Fibroblast of peridontal ligament (primary cell): ENCODE measurements around the gene CCL26.

Experiments
- DNase-seq: peaks from one replicate; pipeline ENCODE4 v3.0.0-alpha.2; 2010; ENCODE audit errors: extremely low read depth

The CCL26 gene, protein sequence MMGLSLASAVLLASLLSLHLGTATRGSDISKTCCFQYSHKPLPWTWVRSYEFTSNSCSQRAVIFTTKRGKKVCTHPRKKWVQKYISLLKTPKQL

DNA sequence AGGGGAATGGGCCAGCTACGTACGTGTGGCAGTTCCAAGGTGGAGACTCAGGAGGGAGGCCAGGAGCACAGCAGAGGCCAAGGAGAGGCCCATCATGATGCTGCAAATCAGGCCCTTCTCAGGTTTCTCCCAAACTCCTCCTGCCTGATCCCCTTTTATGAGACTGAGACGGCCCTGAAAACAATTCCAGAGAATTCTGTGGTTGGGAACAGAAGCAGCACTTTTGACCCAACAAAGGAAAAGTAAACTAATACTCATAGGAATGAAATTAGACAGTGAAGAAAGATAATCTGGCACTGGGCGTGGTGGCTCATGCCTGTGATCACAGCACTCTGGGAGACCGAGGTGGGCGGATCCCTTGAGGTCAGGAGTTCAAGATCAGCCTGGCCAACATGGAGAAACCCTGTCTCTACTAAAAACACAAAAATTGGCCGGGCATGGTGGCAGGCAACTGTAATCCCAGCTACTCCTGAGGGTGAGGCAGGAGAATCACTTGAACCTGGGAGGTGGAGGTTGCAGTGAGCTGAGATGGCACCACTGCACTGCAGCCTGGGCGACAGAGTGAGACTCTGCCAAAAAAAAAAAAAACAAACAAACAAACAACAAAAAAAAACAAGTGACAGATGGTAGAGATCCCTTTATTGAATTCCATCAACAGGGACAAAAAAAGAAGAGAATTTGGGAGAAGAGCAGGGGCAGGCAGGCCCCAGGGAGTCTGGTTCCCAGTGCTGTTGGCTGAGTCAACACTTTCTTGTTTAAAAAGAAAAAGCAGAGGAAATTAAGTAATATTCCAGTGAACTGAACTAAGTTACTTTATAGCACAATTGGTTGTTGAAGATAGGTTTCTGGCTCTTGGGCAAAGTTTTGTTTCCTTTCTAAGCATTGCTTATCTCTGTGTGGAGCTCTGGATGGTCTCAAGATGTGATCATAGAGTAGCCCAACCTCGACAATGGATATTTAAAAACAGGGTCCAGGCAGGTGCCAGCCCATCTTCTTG, at the start of gene CCL26:
Gene CCL26 (minus strand): TSS at position 131 of the 997 bp plus-strand sequence. CDS start 35 bp downstream, at position 96.
- DNase-seq, result peak; percentile 95

DNA sequence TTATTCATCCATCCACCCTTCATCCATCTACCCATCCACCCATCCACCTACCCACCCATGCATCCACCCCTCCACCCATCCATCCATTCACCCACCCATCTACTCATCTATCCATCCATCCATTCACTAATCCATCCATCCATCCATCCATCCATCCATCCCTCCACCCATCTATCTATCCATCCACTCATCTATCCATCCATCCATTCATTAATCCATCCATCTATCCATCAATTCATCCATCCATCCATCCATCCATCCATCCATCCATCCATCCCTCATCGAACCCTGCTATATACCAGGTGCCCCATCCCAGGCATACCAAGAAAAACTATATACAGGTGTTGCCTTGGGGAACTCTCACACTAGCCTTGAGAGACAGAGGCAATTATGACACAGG, 48.7 kb upstream of the CCL26 start:
- no peak for DNase-seq

DNA sequence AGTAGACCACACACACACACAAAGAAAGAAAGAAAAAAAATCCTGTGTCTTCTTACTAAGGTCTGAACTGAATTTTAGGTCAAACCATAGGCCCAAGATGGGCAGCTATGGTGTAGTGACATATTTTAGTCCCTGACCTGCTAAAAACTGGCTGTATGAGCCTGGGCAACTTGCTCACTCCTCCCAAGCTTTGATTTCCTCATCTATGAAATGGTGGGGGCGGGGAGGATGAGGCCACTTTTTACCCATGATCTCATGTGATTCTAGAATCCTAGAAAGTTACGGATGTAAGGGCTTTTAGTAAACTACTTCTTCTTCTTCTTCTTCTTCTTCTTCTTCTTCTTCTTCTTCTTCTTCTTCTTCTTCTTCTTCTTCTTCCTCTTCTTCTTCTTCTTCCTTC, 47.7 kb upstream of the CCL26 start:
- no peak for DNase-seq

DNA sequence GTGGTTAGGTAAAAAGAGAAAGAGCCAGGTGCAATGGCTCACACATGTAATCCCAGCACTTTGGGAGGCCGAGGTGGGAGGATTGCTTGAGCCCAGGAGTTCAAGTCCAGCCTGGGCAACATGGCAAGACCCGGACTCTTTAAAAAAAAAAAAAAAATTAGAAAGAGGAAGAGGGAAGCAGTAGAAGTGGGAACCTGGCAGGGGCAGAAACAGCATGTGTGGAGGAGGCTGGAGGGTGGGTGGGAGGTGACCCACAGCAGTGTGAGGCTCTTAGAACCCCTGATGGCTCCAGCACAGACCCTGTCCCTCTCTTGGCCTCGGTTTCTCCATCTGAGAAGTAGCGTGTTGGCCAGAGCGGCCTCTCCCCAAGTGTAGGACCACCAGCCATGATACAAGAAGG, 46.5 kb upstream of the CCL26 start:
- DNase-seq, result no peak

DNA sequence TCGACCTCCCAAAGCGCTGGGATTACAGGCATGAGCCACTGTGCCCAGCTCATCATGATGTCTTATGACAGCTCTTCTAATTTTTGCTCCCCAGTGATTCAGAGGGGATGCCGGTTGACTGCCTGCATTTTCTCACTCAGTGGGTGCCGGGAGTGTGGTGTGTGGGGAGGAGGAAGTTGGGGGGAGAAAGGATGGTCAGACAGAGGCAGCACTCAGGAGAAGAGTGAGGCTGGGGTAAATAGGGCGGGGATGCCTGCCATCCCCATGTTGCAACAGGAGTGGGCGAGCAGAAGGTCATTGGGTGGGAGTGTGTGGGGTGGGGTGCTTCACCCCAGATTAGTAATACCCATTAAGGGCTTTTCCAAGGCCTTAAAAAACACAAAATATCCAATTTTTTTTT, 45.1 kb upstream of the CCL26 start:
- DNase-seq, result no peak

DNA sequence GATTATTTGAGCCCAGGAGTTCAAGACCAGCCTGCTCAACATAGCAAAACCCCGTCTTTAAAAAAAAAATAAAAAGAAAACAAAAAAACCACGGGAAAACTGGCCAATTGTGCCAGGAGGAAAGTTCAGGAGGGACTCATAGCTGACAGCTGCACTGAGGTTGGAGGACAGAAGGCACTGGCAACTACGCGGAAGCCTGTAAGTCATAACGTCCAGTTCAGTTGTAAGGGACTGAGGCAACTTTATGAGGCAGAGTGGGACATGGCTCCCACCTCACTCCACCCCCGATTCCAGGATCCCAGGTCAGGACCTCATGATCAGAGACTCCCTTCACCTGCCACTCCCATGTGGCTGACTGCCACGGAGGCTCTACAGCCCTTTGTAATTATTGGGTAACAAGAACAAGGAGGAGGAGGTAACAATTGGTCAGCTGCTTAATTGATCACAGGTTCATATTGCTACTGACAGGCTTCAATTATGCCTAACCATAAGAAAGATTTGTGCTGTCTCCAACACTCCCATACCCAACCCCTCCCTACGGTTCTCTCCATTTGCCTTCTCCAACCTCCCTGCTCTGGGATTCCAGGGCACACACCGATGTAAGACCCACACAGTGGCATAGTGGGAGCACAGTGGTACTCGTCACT, 43.5 kb upstream of the CCL26 start:
- no peak for DNase-seq

DNA sequence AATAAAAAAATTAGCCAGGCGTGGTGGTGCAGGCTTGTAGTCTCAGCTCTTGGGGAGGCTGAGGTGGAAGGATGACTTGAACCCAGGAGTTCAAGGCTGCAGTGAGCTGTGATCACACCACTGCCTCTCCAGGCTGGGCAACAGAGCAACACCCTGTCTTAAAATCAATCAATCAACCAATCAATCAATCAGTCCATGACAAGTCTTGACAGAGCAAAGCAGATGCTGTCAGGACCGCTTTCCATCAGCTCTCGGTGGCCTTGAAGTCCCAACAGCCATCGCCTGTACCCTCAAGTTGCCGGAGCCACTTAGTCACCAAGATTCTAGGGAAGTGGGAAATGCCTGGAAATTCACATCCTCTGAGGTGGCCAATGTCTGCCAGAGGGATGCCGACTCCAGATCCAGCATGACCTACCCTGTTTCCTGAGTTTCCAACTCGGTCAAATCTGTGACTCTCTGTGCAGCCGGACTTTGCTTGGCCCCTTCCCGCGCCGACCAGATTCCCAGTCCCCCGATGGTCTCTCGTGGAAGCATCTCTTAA, 42.5 kb upstream of the CCL26 start:
- no peak for DNase-seq

DNA sequence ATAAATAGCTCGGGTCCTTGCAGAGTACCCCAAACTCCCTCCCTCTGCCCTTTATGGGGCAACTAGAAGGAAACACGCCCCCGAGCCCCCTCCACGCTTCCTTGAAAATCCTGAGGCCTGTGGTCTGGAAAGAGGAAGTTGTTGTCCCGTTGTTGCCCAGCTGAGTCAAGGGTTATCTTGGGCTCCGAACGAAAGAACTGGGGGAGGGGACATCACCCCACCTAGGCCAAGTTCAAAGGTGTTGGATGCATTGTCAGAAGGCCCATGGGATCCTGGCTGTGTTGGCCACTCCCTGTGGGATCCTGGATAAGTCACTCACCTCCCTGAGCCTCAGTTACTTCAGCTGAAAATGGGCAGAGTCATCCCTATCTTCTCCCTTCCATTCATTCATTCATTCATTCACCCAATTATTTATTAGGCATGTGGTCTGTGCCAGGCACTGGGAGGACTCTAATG, 41.8 kb upstream of the CCL26 start, which contains the start of gene CCL24:
Gene CCL24 (minus strand): TSS at position 26 of the 456 bp plus-strand sequence. CDS start 91 bp downstream, outside the sequence.
- no peak for DNase-seq

DNA sequence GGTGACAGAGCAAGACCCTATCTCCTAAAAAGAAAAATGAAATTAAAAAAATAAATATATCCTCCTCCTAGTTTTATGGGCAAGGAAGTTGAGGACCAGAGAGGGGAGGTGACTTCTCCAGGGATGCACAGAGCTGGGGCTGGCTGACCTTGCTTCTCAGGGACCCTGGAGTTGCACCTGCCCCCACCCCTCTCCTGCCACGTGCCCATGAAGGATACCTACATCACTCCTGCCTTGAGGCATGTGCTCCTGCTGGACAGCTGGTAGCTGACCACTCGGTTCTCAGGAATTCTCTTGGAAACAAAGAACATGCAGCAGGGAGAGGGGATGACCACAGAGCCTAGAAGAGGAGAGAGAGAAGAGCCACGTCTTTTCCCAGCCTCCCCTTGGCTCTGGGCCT, 41.1 kb upstream of the CCL26 start:
- no peak for DNase-seq

DNA sequence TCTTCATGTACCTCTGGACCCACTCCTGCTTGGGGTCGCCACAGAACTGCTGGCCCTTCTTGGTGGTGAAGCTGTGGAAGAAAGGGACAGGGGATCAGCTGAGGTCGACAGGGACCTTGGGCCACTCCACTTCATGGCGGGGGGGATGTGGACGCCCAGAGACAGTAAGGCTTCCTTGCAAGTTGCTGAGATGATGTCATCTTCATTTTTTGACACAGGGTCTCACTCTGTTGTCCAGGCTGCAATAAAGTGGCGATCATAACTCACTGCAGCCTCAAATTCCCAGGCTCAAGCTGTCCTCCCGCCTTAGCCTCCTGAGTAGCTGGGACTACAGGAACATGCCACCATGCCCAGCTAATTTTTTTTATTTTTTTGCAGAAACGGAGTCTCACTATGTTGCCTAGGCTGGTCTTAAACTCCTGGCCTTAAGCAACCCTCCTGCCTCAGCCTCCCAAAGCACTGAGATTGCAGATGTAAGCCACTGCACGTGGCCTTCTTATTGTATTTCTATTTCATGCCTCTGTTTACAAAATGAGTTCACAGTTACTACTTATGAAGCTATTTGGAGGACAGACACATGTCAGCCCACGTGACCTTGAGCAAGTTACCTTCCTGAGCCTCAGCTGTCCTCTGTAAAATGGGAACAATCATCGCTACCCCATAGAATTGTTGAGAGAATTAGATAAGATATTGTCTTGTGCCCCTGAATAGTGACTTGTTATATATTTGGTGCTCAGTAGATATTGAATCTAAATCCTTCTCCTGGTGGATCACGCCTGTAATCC, 40.1 kb upstream of the CCL26 start:
- no peak for DNase-seq

DNA sequence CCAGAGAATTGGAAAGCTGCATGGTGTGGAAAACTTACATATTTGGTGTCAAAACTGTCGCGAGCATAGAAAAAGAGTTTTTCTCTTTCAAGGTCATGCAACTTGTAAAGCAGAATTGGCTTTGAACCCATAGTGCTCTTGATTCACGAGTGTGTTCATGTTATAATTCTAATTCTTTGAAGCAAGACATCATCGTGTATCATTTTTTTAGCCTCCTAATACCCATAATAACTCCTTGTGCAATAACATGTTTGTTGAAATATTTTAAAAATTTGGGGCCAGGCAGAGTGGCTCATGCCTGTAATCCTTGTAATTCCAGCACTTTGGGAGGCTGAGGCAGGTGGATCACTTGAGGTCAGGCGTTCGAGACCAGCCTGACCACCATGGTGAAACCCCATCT, 37.4 kb upstream of the CCL26 start:
- DNase-seq, result no peak

DNA sequence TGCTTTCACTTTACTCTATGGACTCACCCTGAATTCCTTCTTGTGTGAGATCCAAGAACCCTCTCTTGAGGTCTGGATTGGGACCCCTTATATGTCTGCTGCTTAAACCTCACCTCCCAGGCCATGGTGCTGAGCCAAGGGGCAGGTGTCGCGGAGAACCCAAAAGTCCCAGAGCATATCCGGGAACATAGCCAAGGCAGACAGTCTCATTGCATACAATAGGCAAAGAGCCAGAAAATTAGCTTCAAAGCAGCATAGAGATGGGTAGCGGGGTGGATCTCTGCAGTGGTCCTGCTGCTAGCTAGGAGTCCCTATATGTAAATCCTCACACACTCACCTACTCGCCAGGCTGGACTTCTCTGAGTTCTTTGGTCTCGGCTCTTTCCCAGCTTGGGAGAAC, 36.1 kb upstream of the CCL26 start:
- no peak for DNase-seq

DNA sequence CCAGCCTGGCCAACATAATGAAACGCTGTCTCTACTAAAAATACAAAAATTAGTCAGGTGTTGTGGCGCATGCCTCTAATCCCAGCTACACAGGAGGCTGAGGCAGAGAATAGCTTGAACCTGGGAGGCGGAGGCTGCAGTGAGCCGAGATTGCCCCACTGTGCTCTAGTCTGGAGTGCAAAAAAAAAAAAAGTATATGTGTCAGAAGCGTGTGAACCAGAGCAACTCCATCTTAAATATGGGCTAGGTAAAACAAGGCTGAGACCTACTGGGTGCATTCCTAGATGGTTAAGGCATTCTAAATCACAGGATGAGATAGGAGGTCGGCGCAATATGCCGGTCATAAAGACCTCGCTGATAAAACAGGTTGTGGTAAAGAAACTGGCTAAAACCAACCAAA, 35.4 kb upstream of the CCL26 start:
- DNase-seq, result no peak

DNA sequence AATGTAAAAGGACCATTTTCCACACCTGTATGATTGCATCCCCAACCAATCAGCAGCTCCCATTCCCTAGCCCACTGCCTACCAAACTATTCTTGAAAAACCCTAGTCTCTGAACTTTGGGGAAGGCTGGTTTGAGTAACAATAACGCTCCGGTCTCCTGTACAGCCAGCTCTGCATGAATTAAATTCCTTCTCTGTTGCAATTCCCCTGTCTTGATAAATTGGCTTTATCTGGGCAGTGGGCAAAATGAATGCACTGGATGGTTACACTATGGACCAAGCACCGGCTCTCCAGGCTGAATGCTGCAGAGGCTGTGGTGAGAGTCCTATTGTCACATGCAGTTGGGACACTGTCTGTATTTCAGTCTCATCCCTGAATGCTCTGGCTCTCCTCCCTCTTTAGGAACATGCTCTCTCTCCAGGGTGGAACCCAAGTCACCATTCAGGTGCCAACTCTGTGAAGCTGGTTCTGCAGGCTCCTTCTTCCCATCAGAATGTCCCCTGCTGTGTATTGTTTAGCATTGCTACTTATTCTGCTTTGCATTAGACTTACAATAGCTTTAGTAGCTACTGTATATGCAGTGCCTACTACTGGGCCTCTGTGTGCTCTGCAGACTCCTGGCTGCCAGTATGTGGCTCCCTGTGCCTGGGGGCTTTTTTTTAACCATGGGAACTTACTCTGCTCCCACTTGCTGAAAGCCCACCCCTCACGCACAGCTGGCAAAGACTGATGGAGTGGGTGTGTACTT, 34.7 kb upstream of the CCL26 start:
- DNase-seq, result no peak

DNA sequence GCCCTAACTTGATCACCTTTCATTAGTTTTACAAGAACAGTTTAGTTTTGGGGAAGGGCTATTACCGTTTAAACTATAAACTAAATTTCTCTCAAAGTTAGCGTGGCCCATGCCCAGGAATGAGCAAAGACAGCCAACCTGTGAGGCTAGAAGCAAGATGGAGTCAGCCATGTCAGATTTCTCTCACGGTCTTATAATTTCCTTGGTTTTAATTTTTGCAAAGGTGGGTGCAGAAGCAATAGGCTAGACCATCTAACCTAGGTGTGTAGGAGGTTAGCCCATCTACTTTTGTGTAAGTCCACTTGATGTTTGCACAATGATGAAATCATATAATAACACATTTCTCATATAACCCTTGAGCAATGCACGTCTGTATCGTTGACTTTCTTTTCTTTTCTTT, 32.7 kb upstream of the CCL26 start:
- DNase-seq, result no peak

DNA sequence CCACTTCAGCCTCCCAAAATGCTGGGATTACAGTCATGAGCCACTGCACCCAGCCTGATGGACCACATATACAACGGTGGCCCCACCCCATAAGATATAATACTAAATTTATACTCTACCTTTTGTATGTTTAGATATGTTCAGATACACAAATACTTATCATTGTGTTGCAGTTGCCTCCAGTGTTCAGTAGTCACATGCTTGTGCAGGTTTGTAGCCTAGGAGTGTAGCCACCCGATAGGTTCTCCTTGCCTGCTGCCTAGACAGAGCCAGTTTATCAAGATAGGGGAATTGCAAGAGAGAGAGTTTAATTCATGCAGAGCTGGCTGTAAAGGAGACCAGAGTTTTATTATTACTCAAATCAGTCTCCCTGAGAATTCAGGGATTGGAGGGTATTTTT, 32.0 kb upstream of the CCL26 start:
- no peak for DNase-seq

DNA sequence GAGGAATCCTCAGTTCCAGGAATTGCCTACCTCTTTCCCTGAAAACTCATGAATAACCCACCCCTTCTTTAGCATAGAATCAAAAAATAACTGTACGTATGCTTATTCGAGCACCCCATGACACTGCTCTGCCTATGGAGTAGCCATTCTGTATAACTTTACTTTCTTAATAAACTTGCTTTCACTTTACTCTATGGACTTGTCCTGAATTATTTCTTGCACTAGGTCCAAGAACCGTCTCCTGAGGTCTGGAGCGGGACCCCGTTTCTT, 30.5 kb upstream of the CCL26 start:
- no peak for DNase-seq

DNA sequence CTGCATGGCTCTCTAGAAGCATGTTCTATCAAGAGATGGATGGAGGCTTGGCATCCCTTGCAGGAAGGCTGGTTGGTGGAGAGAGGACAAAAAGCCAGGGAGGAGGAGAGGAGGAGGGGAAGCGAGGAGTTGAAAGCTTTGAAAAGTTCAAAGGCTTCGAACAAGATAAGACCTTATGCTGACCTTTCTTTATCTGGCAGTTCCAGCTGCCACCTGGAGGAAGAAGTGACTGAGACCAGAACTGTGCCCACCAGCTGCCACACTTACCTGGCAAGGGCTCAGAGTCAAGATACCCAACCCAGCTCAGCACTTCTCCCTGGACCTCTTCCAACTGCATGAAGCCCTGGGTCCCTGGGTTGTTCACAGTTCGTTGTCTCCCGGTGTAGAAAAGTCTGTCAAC, 26.8 kb upstream of the CCL26 start:
- no peak for DNase-seq

DNA sequence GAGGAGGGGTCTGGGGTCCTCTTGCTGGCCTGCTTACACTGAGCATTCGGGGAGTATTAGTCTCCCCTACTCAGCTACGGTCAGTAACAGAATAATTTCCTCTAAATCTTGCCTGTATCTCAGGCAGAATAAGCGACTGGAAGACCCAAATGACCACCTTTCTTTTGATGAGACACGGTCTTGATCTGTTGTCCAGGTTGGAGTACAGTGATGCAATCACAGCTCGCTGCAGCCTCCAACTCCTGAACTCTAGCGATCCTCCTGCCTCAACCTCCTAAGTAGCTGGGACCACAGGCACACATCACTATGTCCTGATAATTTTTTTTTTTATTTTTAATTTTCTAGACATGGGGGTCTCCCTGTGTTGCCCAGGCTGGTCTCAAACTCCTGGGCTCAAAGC, 24.4 kb upstream of the CCL26 start:
- no peak for DNase-seq

DNA sequence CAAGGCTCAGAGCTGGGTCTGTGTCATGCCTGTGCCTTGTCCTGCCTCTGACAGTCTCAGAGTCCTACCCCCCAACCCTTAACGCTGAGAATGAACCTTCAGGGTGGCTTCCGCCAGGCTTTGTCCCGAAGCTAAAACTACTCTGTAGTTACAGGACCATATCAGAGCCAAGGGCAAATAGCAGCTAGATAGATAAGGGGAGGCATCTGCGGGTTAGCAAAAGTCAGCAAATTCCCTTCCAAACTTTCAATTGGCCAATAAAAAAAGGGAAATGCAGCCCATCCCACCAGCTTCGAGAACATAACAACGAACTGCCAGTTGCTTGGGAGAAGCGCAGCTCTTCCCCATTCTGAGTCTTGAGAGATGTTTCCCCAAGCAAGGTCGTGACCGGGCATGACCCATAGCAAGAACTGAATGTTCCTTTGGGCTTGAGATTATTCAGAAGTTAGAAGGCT, 23.8 kb upstream of the CCL26 start:
- no peak for DNase-seq

DNA sequence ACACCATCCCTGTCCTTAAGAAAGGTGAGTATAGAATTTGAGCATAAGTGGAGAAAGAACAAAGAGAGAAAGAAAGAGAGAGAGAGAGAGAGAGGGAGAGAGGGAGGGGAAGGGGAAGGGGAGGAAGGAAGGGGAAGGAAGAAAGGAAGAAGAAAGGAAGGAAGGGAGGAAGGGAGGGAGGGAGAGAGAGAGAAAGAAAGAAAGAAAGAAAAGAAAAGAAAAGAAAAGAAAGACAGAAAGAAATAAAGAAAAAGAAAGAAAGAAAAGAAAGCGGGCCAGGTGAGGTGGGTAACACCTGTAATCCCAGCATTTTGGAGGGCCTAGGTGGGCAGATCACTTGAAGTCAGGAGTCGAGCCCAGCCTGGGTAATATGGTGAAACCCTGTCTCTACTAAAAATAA, 21.7 kb upstream of the CCL26 start:
- no peak for DNase-seq
